Choroid plexus epithelial cell (primary cell): ENCODE data around the gene SNED1.

Source experiments
- DNase-seq: peaks from one replicate; pipeline ENCODE4 v3.0.0-alpha.2; 2010; ENCODE audit warnings: low read depth
- H3K4me3 ChIP-seq: 2 replicates; pipeline ENCODE4 v1.5.1; 2011; ENCODE audit warnings: low read depth, mild to moderate bottlenecking, control low read depth, low read length, moderate library complexity
- TF ChIP-seq, protein P1 (sequence below): conservative IDR thresholded peaks from 2 replicates; pipeline ENCODE4 v1.5.1; 2011; ENCODE audit warnings: low read depth, mild to moderate bottlenecking, control low read depth, inconsistent platforms, low read length, moderate library complexity

Gene SNED1

DNA sequence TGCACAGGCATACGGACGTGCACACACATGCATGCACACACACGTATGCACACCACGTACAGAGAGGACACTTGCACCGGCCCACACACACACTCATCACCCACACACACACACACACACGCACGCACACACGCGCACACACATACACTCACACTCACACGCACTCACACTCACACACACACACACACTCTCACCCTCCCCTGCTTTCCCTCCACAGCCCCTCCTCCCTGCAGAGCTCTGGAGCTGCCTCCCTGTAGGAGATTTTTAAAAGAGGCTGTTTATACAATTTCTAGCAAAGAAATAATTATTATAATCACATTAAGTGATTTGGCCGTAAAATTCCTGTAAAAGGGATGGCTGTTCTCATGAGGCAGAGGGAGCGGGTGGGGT is 36.5 kb upstream of the SNED1 start:
- TF ChIP-seq, protein P1, sequence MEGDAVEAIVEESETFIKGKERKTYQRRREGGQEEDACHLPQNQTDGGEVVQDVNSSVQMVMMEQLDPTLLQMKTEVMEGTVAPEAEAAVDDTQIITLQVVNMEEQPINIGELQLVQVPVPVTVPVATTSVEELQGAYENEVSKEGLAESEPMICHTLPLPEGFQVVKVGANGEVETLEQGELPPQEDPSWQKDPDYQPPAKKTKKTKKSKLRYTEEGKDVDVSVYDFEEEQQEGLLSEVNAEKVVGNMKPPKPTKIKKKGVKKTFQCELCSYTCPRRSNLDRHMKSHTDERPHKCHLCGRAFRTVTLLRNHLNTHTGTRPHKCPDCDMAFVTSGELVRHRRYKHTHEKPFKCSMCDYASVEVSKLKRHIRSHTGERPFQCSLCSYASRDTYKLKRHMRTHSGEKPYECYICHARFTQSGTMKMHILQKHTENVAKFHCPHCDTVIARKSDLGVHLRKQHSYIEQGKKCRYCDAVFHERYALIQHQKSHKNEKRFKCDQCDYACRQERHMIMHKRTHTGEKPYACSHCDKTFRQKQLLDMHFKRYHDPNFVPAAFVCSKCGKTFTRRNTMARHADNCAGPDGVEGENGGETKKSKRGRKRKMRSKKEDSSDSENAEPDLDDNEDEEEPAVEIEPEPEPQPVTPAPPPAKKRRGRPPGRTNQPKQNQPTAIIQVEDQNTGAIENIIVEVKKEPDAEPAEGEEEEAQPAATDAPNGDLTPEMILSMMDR, result no peak
- DNase-seq, result no peak

DNA sequence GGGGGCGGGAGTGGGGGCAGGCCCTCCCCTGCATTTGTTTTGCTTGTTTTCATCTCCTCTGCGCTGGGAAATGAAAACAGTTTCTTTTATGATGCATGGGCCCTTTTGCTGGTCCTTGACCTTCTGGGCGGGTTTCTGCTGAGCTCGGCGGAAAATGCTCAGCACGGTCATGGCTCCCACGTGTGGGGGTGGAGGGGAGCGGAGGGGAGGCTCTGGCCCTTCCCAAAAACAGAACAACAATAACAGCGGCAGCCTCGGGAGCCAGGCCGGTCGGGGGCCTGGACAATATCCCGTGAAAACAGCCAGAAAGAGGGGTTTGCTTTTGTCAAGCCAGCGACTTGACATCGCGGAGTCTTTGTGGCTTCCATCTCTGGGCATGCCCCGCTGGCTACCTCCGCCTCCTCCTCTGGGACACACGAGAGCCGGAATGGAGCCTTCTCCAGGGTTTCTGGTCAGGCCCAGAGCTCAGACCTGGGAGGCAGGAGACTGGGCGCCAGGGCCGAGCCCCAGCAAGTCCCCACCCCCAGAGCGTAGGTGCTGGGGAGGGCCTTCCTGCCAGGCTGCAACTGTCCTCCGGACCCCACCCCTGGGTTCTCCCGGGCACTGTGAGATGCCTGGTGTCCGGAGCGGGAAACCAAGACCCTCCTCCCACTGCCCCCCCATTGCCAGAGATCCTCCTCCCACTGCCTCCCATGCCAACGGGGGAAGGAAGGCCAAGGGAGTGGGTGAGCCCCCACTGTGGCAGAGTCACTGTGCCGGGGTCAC is 35.9 kb upstream of the SNED1 start:
- peak overlapping the region; percentile 1 for H3K4me3 ChIP-seq
- peak; percentile 83 for DNase-seq
- TF ChIP-seq, protein P1, result no peak

More for the DNA sequence above, 36.5 kb upstream of the SNED1 start:
- no peak overlapping the region for H3K4me3 ChIP-seq

DNA sequence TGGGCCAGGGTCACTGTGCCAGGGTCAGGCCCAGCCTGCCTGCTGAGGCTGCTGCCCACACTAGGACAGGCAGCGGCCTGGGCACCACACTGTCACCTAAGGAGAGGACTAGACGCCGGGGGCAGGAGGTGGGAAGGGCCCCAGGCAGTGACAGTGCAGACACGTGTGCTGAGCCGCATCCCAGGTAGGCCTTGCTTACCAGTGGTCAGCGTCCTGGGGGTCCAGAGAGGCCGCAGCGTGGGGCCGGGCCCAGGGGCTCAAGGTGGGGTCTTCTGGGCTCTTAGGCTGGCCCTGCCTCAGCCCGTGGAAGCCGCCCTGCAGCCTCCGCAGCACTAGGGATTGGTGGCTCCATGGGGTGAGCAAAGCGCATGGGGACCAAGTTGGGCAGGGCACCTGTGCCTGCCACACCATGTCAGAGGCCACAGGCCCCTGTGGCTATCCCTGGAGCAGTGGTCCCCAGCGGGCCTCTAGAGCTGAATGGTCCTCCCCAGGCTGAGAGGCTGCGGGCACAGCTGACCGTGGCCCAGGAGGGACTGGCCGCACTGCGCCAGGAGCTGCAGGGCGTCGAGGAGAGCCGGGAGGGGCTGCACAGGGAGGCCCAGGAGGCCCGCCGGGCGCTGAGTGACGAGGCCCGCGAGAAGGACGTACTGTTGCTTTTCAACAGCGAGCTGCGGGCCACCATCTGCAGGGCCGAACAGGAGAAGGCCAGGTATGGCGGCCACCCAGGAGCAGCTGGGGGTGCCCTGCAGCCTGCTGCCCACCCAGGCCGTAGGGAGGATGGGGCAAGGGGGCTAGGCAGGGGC is 35.2 kb upstream of the SNED1 start:
- no peak overlapping the region for H3K4me3 ChIP-seq
- TF ChIP-seq, protein P1, result no peak
- no peak for DNase-seq

- TF ChIP-seq, protein P1, result no peak
- DNase-seq, result no peak
- H3K4me3 ChIP-seq, result no peak overlapping the region
Measured at GRCh38 chr2:240963868-240964703, 34.3 kb upstream of the SNED1 start.

DNA sequence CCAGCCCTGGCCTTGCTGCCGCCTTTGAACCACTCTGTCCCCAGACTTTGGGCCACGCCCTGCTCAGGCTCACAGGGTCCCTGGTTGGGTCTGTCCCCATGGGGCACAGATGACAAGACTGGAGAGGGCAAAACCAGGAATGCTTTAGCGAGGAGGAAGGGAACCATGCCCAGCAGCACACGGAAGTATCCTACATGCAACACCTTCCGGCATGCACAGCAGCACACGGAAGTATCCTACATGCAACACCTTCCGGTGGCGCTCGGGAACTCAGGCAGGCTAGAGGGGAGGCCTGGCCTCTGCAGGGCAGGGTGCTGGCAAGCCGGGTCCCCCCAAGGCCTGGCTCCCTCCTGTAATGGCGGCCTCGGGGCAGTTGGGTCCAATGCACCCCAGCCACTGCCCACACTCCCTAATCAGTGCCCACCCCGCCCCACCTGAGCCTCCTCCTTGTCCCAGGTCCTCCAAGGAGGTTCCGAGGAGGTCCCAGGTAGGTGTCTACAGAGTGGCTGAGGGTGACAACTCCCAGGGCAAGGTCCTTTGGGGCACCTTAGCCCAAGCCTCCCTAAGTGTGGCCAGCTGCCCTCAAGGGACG is 33.6 kb upstream of the SNED1 start:
- TF ChIP-seq, protein P1, result no peak
- H3K4me3 ChIP-seq, result no peak overlapping the region
- no peak for DNase-seq

DNA sequence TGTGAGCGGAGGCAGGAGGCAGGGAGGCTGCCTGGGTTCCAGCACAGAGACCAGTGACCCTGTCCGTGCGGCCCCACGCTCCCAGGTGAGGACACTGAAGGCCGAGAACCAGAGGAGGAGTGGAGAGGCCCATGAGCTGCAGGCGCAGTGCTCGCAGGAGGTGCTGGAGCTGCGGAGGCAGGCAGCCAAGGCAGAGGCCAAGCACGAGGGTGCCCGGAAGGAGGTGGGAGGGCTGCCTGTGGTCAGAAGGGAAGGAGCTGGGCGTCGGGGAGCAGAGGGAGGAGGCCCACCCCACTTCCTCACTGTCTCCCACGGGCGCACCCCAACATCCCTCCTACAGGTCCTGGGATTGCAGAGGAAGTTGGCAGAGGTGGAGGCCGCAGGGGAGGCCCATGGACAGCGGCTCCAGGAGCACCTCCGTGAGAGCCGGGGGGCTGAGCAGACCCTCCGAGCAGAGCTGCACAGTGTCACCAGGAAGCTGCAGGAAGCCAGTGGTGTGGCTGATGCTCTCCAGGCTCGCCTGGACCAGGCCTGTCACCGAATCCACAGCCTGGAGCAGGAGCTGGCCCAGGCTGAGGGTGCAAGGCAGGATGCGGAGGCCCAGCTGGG is 33.0 kb upstream of the SNED1 start:
- TF ChIP-seq, protein P1, result no peak
- DNase-seq, result no peak
- no peak overlapping the region for H3K4me3 ChIP-seq
